C4-2B (cell line): ENCODE data around the gene SP3.
"Not testable (repeated sequence)": the region's sequence is repeated elsewhere in the genome, so short reads cannot be mapped to it uniquely, and the experiment has no call there.

Experiments
- H3K27ac ChIP-seq: fragments of 450-650 bp; 2 replicates; pipeline ENCODE4 v1.5.1; 2017
- CTCF ChIP-seq: fragments of 450-650 bp; conservative IDR thresholded peaks from 2 replicates; pipeline ENCODE4 v1.5.1; 2017; ENCODE audit warnings: mild to moderate bottlenecking
- ZFX ChIP-seq: fragments of 450-650 bp; IDR thresholded peaks from 2 replicates; pipeline ENCODE4 v1.6.1; 2017

The SP3 gene

GRCh38 chr2:173906626-173907025 is 58.5 kb downstream of the SP3 start:
- no peak for TF ChIP-seq ZFX
- no peak overlapping the region for H3K27ac ChIP-seq

- TF ChIP-seq CTCF (no peak), ZFX (no peak)
- no peak overlapping the region for H3K27ac ChIP-seq
Measured at GRCh38 chr2:173903601-173904394, 61.4 kb downstream of the SP3 start.

GRCh38 chr2:173898996-173899395 is 66.2 kb downstream of the SP3 start:
- TF ChIP-seq CTCF (no peak), ZFX (no peak)
- no peak overlapping the region for H3K27ac ChIP-seq

- TF ChIP-seq CTCF: no peak
- no peak for TF ChIP-seq ZFX
- no peak overlapping the region for H3K27ac ChIP-seq
Measured at GRCh38 chr2:173898178-173898668, 67.0 kb downstream of the SP3 start.

GRCh38 chr2:173896755-173897154 is 68.4 kb downstream of the SP3 start:
- no peak overlapping the region for H3K27ac ChIP-seq
- TF ChIP-seq ZFX (no peak), CTCF (no peak)

- H3K27ac ChIP-seq: no peak overlapping the region
- no peak for TF ChIP-seq ZFX
- no peak for TF ChIP-seq CTCF
Measured at GRCh38 chr2:173892341-173892740, 72.8 kb downstream of the SP3 start.

- TF ChIP-seq CTCF (no peak), ZFX (no peak)
- H3K27ac ChIP-seq: no peak overlapping the region
Measured at GRCh38 chr2:173891315-173892037, 73.7 kb downstream of the SP3 start.

GRCh38 chr2:173889464-173889863 is 75.7 kb downstream of the SP3 start:
- not testable (repeated sequence) for H3K27ac ChIP-seq
